GM23338 (cell line): Measurements from ENCODE around the gene UBE2G2. TPM values are rescaled to one million over a fixed set of nuclear protein-coding genes. Genes with fewer than 3 reads are reported as not detected.

ENCODE experiments used
- ATAC-seq: fragments of 200-7000 bp; cut with Tn5 transposase; 3 replicates; pipeline ENCODE4 v1.9.1; 2020
- DNase-seq: peaks from one replicate; pipeline ENCODE4 v3.0.0-alpha.2; 2015; ENCODE audit warnings: low spot score
- H2AFZ ChIP-seq: fragments of 200-600 bp; sonication (generic); 2 replicates; pipeline ENCODE4 v1.8.0; 2016; ENCODE audit warnings: antibody characterized with exemption, mild to moderate bottlenecking, moderate library complexity
- H3F3A ChIP-seq: fragments of 200-600 bp; sonication (generic); replicated peaks from 2 replicates; pipeline ENCODE4 v1.8.0; 2017; ENCODE audit warnings: antibody characterized with exemption, mixed run types, low read depth
- H3K27ac ChIP-seq: fragments of 200-600 bp; sonication (generic); 2 replicates; pipeline ENCODE4 v1.6.1; 2016; ENCODE audit warnings: low read depth
- H3K27me3 ChIP-seq: fragments of 200-600 bp; sonication (generic); 2 replicates; pipeline ENCODE4 v1.8.0; 2016; ENCODE audit warnings: mild to moderate bottlenecking, mixed run types, moderate library complexity; ENCODE audit not compliant: insufficient read depth
- H3K36me3 ChIP-seq: fragments of 200-600 bp; sonication (generic); 2 replicates; pipeline ENCODE4 v1.8.0; 2016; ENCODE audit warnings: mild to moderate bottlenecking; ENCODE audit not compliant: insufficient read depth
- H3K4me1 ChIP-seq: fragments of 200-600 bp; sonication (generic); 2 replicates; pipeline ENCODE4 v1.8.0; 2016; ENCODE audit warnings: mild to moderate bottlenecking, moderate library complexity; ENCODE audit not compliant: insufficient read depth
- H3K4me2 ChIP-seq: fragments of 200-600 bp; sonication (generic); 2 replicates; pipeline ENCODE4 v1.7.1; 2017; ENCODE audit warnings: mixed run types
- H3K4me3 ChIP-seq: fragments of 200-600 bp; sonication (generic); 2 replicates; pipeline ENCODE4 v1.6.1; 2016; ENCODE audit warnings: mixed run types
- H3K79me2 ChIP-seq: fragments of 200-600 bp; sonication (generic); replicated peaks from 2 replicates; pipeline ENCODE4 v1.8.0; 2017; ENCODE audit warnings: mild to moderate bottlenecking; ENCODE audit not compliant: insufficient read depth
- H3K9me2 ChIP-seq: fragments of 200-600 bp; sonication (generic); 2 replicates; pipeline ENCODE4 v1.8.0; 2017; ENCODE audit not compliant: insufficient read depth
- H4K20me1 ChIP-seq: fragments of 200-600 bp; sonication (generic); replicated peaks from 2 replicates; pipeline ENCODE4 v1.8.0; 2017; ENCODE audit warnings: mild to moderate bottlenecking; ENCODE audit not compliant: insufficient read depth
- H3K27ac Mint-ChIP-seq: 2 replicates; pipeline ENCODE4 v1.8.0; 2020; ENCODE audit warnings: inconsistent platforms, mild to moderate bottlenecking, moderate library complexity, mixed read lengths
- H3K27me3 Mint-ChIP-seq: 3 replicates; pipeline ENCODE4 v1.8.0; 2022; ENCODE audit warnings: low read depth, mild to moderate bottlenecking, moderate library complexity, mixed read lengths, inconsistent platforms; ENCODE audit not compliant: insufficient read depth, poor library complexity
- H3K36me3 Mint-ChIP-seq: 3 replicates; pipeline ENCODE4 v1.8.0; 2021; ENCODE audit warnings: low read depth, mild to moderate bottlenecking, inconsistent platforms, moderate library complexity, mixed read lengths
- H3K4me1 Mint-ChIP-seq: 3 replicates; pipeline ENCODE4 v1.8.0; 2020; ENCODE audit warnings: mild to moderate bottlenecking, inconsistent platforms, mixed read lengths
- H3K4me3 Mint-ChIP-seq: 3 replicates; pipeline ENCODE4 v1.8.0; 2021; ENCODE audit warnings: moderate library complexity, mild to moderate bottlenecking, inconsistent platforms, mixed read lengths
- H3K9me3 Mint-ChIP-seq: 3 replicates; pipeline ENCODE4 v1.8.0; 2020; ENCODE audit warnings: moderate library complexity, mild to moderate bottlenecking, inconsistent platforms, mixed read lengths
- CREB1 ChIP-seq: fragments of 250-450 bp; sonication (Bioruptor Pico); IDR thresholded peaks from 2 replicates; pipeline ENCODE4 v1.5.0; 2020; ENCODE audit warnings: low read depth, mild to moderate bottlenecking, moderate library complexity
- EZH2 ChIP-seq: fragments of 200-600 bp; sonication (generic); IDR thresholded peaks from one replicate; pipeline ENCODE4 v1.8.0; 2017; ENCODE audit warnings: antibody characterized with exemption, mild to moderate bottlenecking, low read depth; ENCODE audit not compliant: unreplicated experiment
- EZH2phosphoT487 ChIP-seq: fragments of 200-600 bp; sonication (generic); IDR thresholded peaks from one replicate; pipeline ENCODE4 v1.8.1; 2018; ENCODE audit warnings: antibody characterized with exemption; ENCODE audit not compliant: unreplicated experiment
- JUNB ChIP-seq: IDR thresholded peaks from one replicate; pipeline ENCODE4 v1.6.1; 2016; ENCODE audit warnings: antibody characterized with exemption; ENCODE audit not compliant: unreplicated experiment
- NANOG ChIP-seq: IDR thresholded peaks from 2 replicates; pipeline ENCODE4 v1.6.1; 2016; ENCODE audit warnings: antibody characterized with exemption, borderline replicate concordance
- POLR2AphosphoS5 ChIP-seq: IDR thresholded peaks from 2 replicates; pipeline ENCODE4 v1.6.1; 2016; ENCODE audit warnings: antibody characterized with exemption, low read depth
- REST ChIP-seq: IDR thresholded peaks from one replicate; pipeline ENCODE4 v1.6.1; 2018; ENCODE audit warnings: antibody characterized with exemption; ENCODE audit not compliant: unreplicated experiment
- STAT1 ChIP-seq: IDR thresholded peaks from one replicate; pipeline ENCODE4 v1.6.1; 2016; ENCODE audit warnings: antibody characterized with exemption; ENCODE audit not compliant: unreplicated experiment
- ZNF114 ChIP-seq: fragments of 250-450 bp; sonication (Bioruptor Pico); IDR thresholded peaks from 2 replicates; pipeline ENCODE4 v1.5.0; 2020; ENCODE audit warnings: mild to moderate bottlenecking, moderate library complexity
- ZNF331 ChIP-seq: fragments of 250-450 bp; sonication (Bioruptor Pico); IDR thresholded peaks from 2 replicates; pipeline ENCODE4 v1.5.0; 2020; ENCODE audit warnings: low read depth, mild to moderate bottlenecking, moderate library complexity
- ZNF462 ChIP-seq: fragments of 250-450 bp; sonication (Bioruptor Pico); IDR thresholded peaks from 2 replicates; pipeline ENCODE4 v1.5.0; 2020; ENCODE audit warnings: mild to moderate bottlenecking, moderate library complexity
- polyA plus RNA-seq: library from polyadenylated mRNA; unstranded; fragments of >200 nt; fragmentation: Nextera tagmentation; extraction: Ambion mirVana; gene quantifications from 2 replicates; pipeline ENCODE4 v1.2.1, GENCODE V29; 2016
- total RNA-seq: library from RNA; depleted of rRNA; stranded (reverse); fragments of >200 nt; shearing (Covaris generic); gene quantifications from 2 replicates; pipeline ENCODE4 v1.2.3, GENCODE V29; 2014
- TF ChIP-seq, protein P1 (sequence below): IDR thresholded peaks from 2 replicates; pipeline ENCODE4 v1.6.1; 2016; ENCODE audit warnings: antibody characterized with exemption
- TF ChIP-seq, protein P2 (sequence below), 2 experiments: fragments of 200-600 bp in 1 of 2; sonication (generic) in 1 of 2; conservative IDR thresholded peaks; 2 replicates each; pipeline versions ENCODE4 v1.5.1 to v1.6.1; 2016 to 2017; ENCODE audit warnings: antibody characterized with exemption in 2 of 2, low read depth in 2 of 2, mild to moderate bottlenecking in 2 of 2, moderate library complexity in 1 of 2

Gene UBE2G2
- total and polyA plus RNA-seq, 2 experiments from 2014 or later = 66.4 to 100 TPM

- Mint-ChIP-seq H3K9me3 (no peaks in the 10 kb centered on the region), H3K27me3 (peaks cover 3% of the 10 kb centered on the region), H3K36me3 (no peaks in the 10 kb centered on the region), H3K27ac (no peak overlapping the region), H3K4me1 (no peaks in the 10 kb centered on the region; the same call in 1 of the 3 replicates), H3K4me3 (no peak overlapping the region)
- H3K4me2 ChIP-seq = no peak overlapping the region
- no peak overlapping the region for H3K4me3 ChIP-seq
- no peak overlapping the region for H3K27ac ChIP-seq
- H2AFZ ChIP-seq = no peak overlapping the region
- H3K79me2 ChIP-seq = no peaks in the 10 kb centered on the region
- ATAC-seq (peak; percentile 44), DNase-seq (no peak)
- H3K36me3 ChIP-seq = no peaks in the 10 kb centered on the region
- H3K4me1 ChIP-seq = no peaks in the 10 kb centered on the region
- H4K20me1 ChIP-seq = no peaks in the 10 kb centered on the region
- no peaks in the 10 kb centered on the region for H3K9me2 ChIP-seq
- TF ChIP-seq ZNF331 (CRISPR knock-in tag) (no peak), POLR2AphosphoS5 (no peak), CREB1 (no peak), NANOG (no peak), ZNF462 (CRISPR knock-in tag) (no peak), ZNF114 (CRISPR knock-in tag) (no peak), EZH2 (no peak), STAT1 (no peak), JUNB (no peak), REST (no peak), EZH2phosphoT487 (no peak)
- TF ChIP-seq, protein P1, sequence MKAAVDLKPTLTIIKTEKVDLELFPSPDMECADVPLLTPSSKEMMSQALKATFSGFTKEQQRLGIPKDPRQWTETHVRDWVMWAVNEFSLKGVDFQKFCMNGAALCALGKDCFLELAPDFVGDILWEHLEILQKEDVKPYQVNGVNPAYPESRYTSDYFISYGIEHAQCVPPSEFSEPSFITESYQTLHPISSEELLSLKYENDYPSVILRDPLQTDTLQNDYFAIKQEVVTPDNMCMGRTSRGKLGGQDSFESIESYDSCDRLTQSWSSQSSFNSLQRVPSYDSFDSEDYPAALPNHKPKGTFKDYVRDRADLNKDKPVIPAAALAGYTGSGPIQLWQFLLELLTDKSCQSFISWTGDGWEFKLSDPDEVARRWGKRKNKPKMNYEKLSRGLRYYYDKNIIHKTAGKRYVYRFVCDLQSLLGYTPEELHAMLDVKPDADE = no peak
- TF ChIP-seq, protein P2, sequence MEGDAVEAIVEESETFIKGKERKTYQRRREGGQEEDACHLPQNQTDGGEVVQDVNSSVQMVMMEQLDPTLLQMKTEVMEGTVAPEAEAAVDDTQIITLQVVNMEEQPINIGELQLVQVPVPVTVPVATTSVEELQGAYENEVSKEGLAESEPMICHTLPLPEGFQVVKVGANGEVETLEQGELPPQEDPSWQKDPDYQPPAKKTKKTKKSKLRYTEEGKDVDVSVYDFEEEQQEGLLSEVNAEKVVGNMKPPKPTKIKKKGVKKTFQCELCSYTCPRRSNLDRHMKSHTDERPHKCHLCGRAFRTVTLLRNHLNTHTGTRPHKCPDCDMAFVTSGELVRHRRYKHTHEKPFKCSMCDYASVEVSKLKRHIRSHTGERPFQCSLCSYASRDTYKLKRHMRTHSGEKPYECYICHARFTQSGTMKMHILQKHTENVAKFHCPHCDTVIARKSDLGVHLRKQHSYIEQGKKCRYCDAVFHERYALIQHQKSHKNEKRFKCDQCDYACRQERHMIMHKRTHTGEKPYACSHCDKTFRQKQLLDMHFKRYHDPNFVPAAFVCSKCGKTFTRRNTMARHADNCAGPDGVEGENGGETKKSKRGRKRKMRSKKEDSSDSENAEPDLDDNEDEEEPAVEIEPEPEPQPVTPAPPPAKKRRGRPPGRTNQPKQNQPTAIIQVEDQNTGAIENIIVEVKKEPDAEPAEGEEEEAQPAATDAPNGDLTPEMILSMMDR (conservative IDR thresholded peaks at IDR 0.05; ENCODE audit: low read depth in 2 of 2) = no peak
- no peaks in the 10 kb centered on the region for H3K27me3 ChIP-seq
- H3F3A ChIP-seq = no peaks in the 10 kb centered on the region
These were observed 36.6 kb upstream of the UBE2G2 start for GRCh38 chr21:44838039-44838895.
